SW480 (cell line): ENCODE data around the gene KIAA0586.
"Not testable (repeated sequence)": the region's sequence is repeated elsewhere in the genome, so short reads cannot be mapped to it uniquely, and the experiment has no call there.

ENCODE experiments used
- DNase-seq: peaks from one replicate; pipeline ENCODE4 v3.0.0-alpha.2; 2016; ENCODE audit warnings: low spot score

KIAA0586 gene

GRCh38 chr14:58549105-58549757 lies 121.7 kb downstream of the KIAA0586 start:
- no peak for DNase-seq

- no peak for DNase-seq
Observed at GRCh38 chr14:58553959-58554358, 126.4 kb downstream of the KIAA0586 start.

GRCh38 chr14:58555647-58556046 lies 128.1 kb downstream of the KIAA0586 start:
- DNase-seq, result no peak

- no peak for DNase-seq
Observed at GRCh38 chr14:58557242-58557641, 129.7 kb downstream of the KIAA0586 start.

- no peak for DNase-seq
Observed at GRCh38 chr14:58560208-58560607, 132.7 kb downstream of the KIAA0586 start.

GRCh38 chr14:58562141-58562540 lies 134.6 kb downstream of the KIAA0586 start:
- DNase-seq, result no peak

GRCh38 chr14:58563978-58564377 lies 136.5 kb downstream of the KIAA0586 start:
- no peak for DNase-seq

- no peak for DNase-seq
Observed at GRCh38 chr14:58565832-58566231, 138.3 kb downstream of the KIAA0586 start.

- no peak for DNase-seq
Observed at GRCh38 chr14:58566979-58567378, 139.5 kb downstream of the KIAA0586 start.

GRCh38 chr14:58568322-58568721 lies 140.8 kb downstream of the KIAA0586 start:
- DNase-seq, result no peak

- no peak for DNase-seq
Observed at GRCh38 chr14:58571256-58571655, 143.7 kb downstream of the KIAA0586 start.

GRCh38 chr14:58571769-58572472 lies 144.4 kb downstream of the KIAA0586 start:
- DNase-seq, result peak; percentile 13

- no peak for DNase-seq
Observed at GRCh38 chr14:58572473-58572853, 144.9 kb downstream of the KIAA0586 start.

GRCh38 chr14:58572863-58573262 lies 145.3 kb downstream of the KIAA0586 start:
- DNase-seq, result no peak

GRCh38 chr14:58574623-58575022 lies 147.1 kb downstream of the KIAA0586 start:
- DNase-seq, result no peak

- no peak for DNase-seq
Observed at GRCh38 chr14:58575956-58576355, 148.4 kb downstream of the KIAA0586 start.

GRCh38 chr14:58580035-58580434 lies 152.5 kb downstream of the KIAA0586 start:
- DNase-seq, result not testable (repeated sequence)

GRCh38 chr14:58581389-58581788 lies 153.9 kb downstream of the KIAA0586 start:
- DNase-seq, result not testable (repeated sequence)

- no peak for DNase-seq
Observed at GRCh38 chr14:58584383-58584782, 156.9 kb downstream of the KIAA0586 start.

- no peak for DNase-seq
Observed at GRCh38 chr14:58587271-58587670, 159.8 kb downstream of the KIAA0586 start.

GRCh38 chr14:58588321-58588720 lies 160.8 kb downstream of the KIAA0586 start:
- not testable (repeated sequence) for DNase-seq

GRCh38 chr14:58593977-58594376 lies 166.5 kb downstream of the KIAA0586 start:
- DNase-seq, result no peak

GRCh38 chr14:58597041-58597440 lies 169.5 kb downstream of the KIAA0586 start:
- no peak for DNase-seq
